GM23338 (cell line): ENCODE data around the gene CRLF3. TPM values are rescaled to one million over a fixed set of nuclear protein-coding genes. Genes with fewer than 3 reads are reported as not detected.

ENCODE experiments used
- ATAC-seq: fragments of 200-7000 bp; cut with Tn5 transposase; 3 replicates; pipeline ENCODE4 v1.9.1; 2020
- DNase-seq: peaks from one replicate; pipeline ENCODE4 v3.0.0-alpha.2; 2015; ENCODE audit warnings: low spot score
- H2AFZ ChIP-seq: fragments of 200-600 bp; sonication (generic); 2 replicates; pipeline ENCODE4 v1.8.0; 2016; ENCODE audit warnings: antibody characterized with exemption, mild to moderate bottlenecking, moderate library complexity
- H3F3A ChIP-seq: fragments of 200-600 bp; sonication (generic); replicated peaks from 2 replicates; pipeline ENCODE4 v1.8.0; 2017; ENCODE audit warnings: antibody characterized with exemption, mixed run types, low read depth
- H3K27ac ChIP-seq: fragments of 200-600 bp; sonication (generic); 2 replicates; pipeline ENCODE4 v1.6.1; 2016; ENCODE audit warnings: low read depth
- H3K27me3 ChIP-seq: fragments of 200-600 bp; sonication (generic); 2 replicates; pipeline ENCODE4 v1.8.0; 2016; ENCODE audit warnings: mild to moderate bottlenecking, mixed run types, moderate library complexity; ENCODE audit not compliant: insufficient read depth
- H3K36me3 ChIP-seq: fragments of 200-600 bp; sonication (generic); 2 replicates; pipeline ENCODE4 v1.8.0; 2016; ENCODE audit warnings: mild to moderate bottlenecking; ENCODE audit not compliant: insufficient read depth
- H3K4me1 ChIP-seq: fragments of 200-600 bp; sonication (generic); 2 replicates; pipeline ENCODE4 v1.8.0; 2016; ENCODE audit warnings: mild to moderate bottlenecking, moderate library complexity; ENCODE audit not compliant: insufficient read depth
- H3K4me2 ChIP-seq: fragments of 200-600 bp; sonication (generic); 2 replicates; pipeline ENCODE4 v1.7.1; 2017; ENCODE audit warnings: mixed run types
- H3K4me3 ChIP-seq: fragments of 200-600 bp; sonication (generic); 2 replicates; pipeline ENCODE4 v1.6.1; 2016; ENCODE audit warnings: mixed run types
- H3K79me2 ChIP-seq: fragments of 200-600 bp; sonication (generic); replicated peaks from 2 replicates; pipeline ENCODE4 v1.8.0; 2017; ENCODE audit warnings: mild to moderate bottlenecking; ENCODE audit not compliant: insufficient read depth
- H3K9me2 ChIP-seq: fragments of 200-600 bp; sonication (generic); 2 replicates; pipeline ENCODE4 v1.8.0; 2017; ENCODE audit not compliant: insufficient read depth
- H4K20me1 ChIP-seq: fragments of 200-600 bp; sonication (generic); replicated peaks from 2 replicates; pipeline ENCODE4 v1.8.0; 2017; ENCODE audit warnings: mild to moderate bottlenecking; ENCODE audit not compliant: insufficient read depth
- H3K27ac Mint-ChIP-seq: 2 replicates; pipeline ENCODE4 v1.8.0; 2020; ENCODE audit warnings: inconsistent platforms, mild to moderate bottlenecking, moderate library complexity, mixed read lengths
- H3K27me3 Mint-ChIP-seq: 3 replicates; pipeline ENCODE4 v1.8.0; 2022; ENCODE audit warnings: low read depth, mild to moderate bottlenecking, moderate library complexity, mixed read lengths, inconsistent platforms; ENCODE audit not compliant: insufficient read depth, poor library complexity
- H3K36me3 Mint-ChIP-seq: 3 replicates; pipeline ENCODE4 v1.8.0; 2021; ENCODE audit warnings: low read depth, mild to moderate bottlenecking, inconsistent platforms, moderate library complexity, mixed read lengths
- H3K4me1 Mint-ChIP-seq: 3 replicates; pipeline ENCODE4 v1.8.0; 2020; ENCODE audit warnings: mild to moderate bottlenecking, inconsistent platforms, mixed read lengths
- H3K4me3 Mint-ChIP-seq: 3 replicates; pipeline ENCODE4 v1.8.0; 2021; ENCODE audit warnings: moderate library complexity, mild to moderate bottlenecking, inconsistent platforms, mixed read lengths
- H3K9me3 Mint-ChIP-seq: 3 replicates; pipeline ENCODE4 v1.8.0; 2020; ENCODE audit warnings: moderate library complexity, mild to moderate bottlenecking, inconsistent platforms, mixed read lengths
- CREB1 ChIP-seq: fragments of 250-450 bp; sonication (Bioruptor Pico); IDR thresholded peaks from 2 replicates; pipeline ENCODE4 v1.5.0; 2020; ENCODE audit warnings: low read depth, mild to moderate bottlenecking, moderate library complexity
- EZH2 ChIP-seq: fragments of 200-600 bp; sonication (generic); IDR thresholded peaks from one replicate; pipeline ENCODE4 v1.8.0; 2017; ENCODE audit warnings: antibody characterized with exemption, mild to moderate bottlenecking, low read depth; ENCODE audit not compliant: unreplicated experiment
- EZH2phosphoT487 ChIP-seq: fragments of 200-600 bp; sonication (generic); IDR thresholded peaks from one replicate; pipeline ENCODE4 v1.8.1; 2018; ENCODE audit warnings: antibody characterized with exemption; ENCODE audit not compliant: unreplicated experiment
- JUNB ChIP-seq: IDR thresholded peaks from one replicate; pipeline ENCODE4 v1.6.1; 2016; ENCODE audit warnings: antibody characterized with exemption; ENCODE audit not compliant: unreplicated experiment
- NANOG ChIP-seq: IDR thresholded peaks from 2 replicates; pipeline ENCODE4 v1.6.1; 2016; ENCODE audit warnings: antibody characterized with exemption, borderline replicate concordance
- POLR2AphosphoS5 ChIP-seq: IDR thresholded peaks from 2 replicates; pipeline ENCODE4 v1.6.1; 2016; ENCODE audit warnings: antibody characterized with exemption, low read depth
- STAT1 ChIP-seq: IDR thresholded peaks from one replicate; pipeline ENCODE4 v1.6.1; 2016; ENCODE audit warnings: antibody characterized with exemption; ENCODE audit not compliant: unreplicated experiment
- ZNF114 ChIP-seq: fragments of 250-450 bp; sonication (Bioruptor Pico); IDR thresholded peaks from 2 replicates; pipeline ENCODE4 v1.5.0; 2020; ENCODE audit warnings: mild to moderate bottlenecking, moderate library complexity
- ZNF331 ChIP-seq: fragments of 250-450 bp; sonication (Bioruptor Pico); IDR thresholded peaks from 2 replicates; pipeline ENCODE4 v1.5.0; 2020; ENCODE audit warnings: low read depth, mild to moderate bottlenecking, moderate library complexity
- polyA plus RNA-seq: library from polyadenylated mRNA; unstranded; fragments of >200 nt; fragmentation: Nextera tagmentation; extraction: Ambion mirVana; gene quantifications from 2 replicates; pipeline ENCODE4 v1.2.1, GENCODE V29; 2016
- total RNA-seq: library from RNA; depleted of rRNA; stranded (reverse); fragments of >200 nt; shearing (Covaris generic); gene quantifications from 2 replicates; pipeline ENCODE4 v1.2.3, GENCODE V29; 2014
- TF ChIP-seq, protein P1 (sequence below): IDR thresholded peaks from one replicate; pipeline ENCODE4 v1.6.1; 2018; ENCODE audit warnings: antibody characterized with exemption; ENCODE audit not compliant: unreplicated experiment
- TF ChIP-seq, protein P2 (sequence below), 2 experiments: fragments of 200-600 bp in 1 of 2; sonication (generic) in 1 of 2; conservative IDR thresholded peaks; 2 replicates each; pipeline versions ENCODE4 v1.5.1 to v1.6.1; 2016 to 2017; ENCODE audit warnings: antibody characterized with exemption in 2 of 2, low read depth in 2 of 2, mild to moderate bottlenecking in 2 of 2, moderate library complexity in 1 of 2
- TF ChIP-seq, protein P3 (sequence below): IDR thresholded peaks from 2 replicates; pipeline ENCODE4 v1.6.1; 2016; ENCODE audit warnings: antibody characterized with exemption
- TF ChIP-seq, protein P4 (sequence below): fragments of 250-450 bp; sonication (Bioruptor Pico); IDR thresholded peaks from 2 replicates; pipeline ENCODE4 v1.5.0; 2020; ENCODE audit warnings: mild to moderate bottlenecking, moderate library complexity

CRLF3 gene
- total and polyA plus RNA-seq, 2 experiments from 2014 or later: 24.2 to 28.6 TPM

DNA sequence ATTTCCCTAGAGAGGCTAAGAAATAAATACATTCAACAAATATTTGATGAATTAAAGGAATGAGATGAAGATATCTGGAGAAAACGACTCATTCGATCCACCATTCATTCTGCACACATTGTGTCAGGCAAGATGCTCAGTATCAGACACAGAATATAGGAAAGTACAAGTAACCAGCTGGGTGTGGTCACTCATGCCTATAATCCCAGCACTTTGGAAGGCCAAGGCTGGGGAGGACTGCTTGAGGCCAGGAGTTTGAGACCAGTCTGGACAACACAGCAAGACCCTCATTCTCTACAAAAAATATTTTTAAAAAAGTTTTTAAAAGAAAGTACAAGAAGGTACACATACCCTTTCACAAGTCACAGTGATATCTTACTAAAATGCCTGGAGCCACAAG, 42.3 kb downstream of the CRLF3 start:
- Histone ChIP-seq H3K9me2 (no peaks in the 10 kb centered on the region), H2AFZ (no peak overlapping the region), H3K27ac (no peak overlapping the region), H3K27me3 (no peaks in the 10 kb centered on the region), H3F3A (peaks cover 19% of the 10 kb centered on the region; the same call in 1 of the 2 replicates), H3K36me3 (peaks cover 13% of the 10 kb centered on the region), H3K79me2 (no peaks in the 10 kb centered on the region), H3K4me2 (no peak overlapping the region), H3K4me1 (no peaks in the 10 kb centered on the region), H3K4me3 (no peak overlapping the region), H4K20me1 (peaks cover 4% of the 10 kb centered on the region; the same call in 1 of the 2 replicates)
- Mint-ChIP-seq H3K27me3 (peaks cover 18% of the 10 kb centered on the region), H3K4me1 (no peaks in the 10 kb centered on the region), H3K27ac (no peak overlapping the region), H3K9me3 (no peaks in the 10 kb centered on the region), H3K36me3 (peaks cover 63% of the 10 kb centered on the region), H3K4me3 (no peak overlapping the region)
- DNase-seq (no peak), ATAC-seq (no peak)
- no peak for TF ChIP-seq EZH2
- TF ChIP-seq EZH2phosphoT487: no peak
- TF ChIP-seq ZNF331 (CRISPR knock-in tag): no peak
- TF ChIP-seq ZNF114: no peak
- no peak for TF ChIP-seq NANOG
- no peak for TF ChIP-seq JUNB
- TF ChIP-seq, protein P1, sequence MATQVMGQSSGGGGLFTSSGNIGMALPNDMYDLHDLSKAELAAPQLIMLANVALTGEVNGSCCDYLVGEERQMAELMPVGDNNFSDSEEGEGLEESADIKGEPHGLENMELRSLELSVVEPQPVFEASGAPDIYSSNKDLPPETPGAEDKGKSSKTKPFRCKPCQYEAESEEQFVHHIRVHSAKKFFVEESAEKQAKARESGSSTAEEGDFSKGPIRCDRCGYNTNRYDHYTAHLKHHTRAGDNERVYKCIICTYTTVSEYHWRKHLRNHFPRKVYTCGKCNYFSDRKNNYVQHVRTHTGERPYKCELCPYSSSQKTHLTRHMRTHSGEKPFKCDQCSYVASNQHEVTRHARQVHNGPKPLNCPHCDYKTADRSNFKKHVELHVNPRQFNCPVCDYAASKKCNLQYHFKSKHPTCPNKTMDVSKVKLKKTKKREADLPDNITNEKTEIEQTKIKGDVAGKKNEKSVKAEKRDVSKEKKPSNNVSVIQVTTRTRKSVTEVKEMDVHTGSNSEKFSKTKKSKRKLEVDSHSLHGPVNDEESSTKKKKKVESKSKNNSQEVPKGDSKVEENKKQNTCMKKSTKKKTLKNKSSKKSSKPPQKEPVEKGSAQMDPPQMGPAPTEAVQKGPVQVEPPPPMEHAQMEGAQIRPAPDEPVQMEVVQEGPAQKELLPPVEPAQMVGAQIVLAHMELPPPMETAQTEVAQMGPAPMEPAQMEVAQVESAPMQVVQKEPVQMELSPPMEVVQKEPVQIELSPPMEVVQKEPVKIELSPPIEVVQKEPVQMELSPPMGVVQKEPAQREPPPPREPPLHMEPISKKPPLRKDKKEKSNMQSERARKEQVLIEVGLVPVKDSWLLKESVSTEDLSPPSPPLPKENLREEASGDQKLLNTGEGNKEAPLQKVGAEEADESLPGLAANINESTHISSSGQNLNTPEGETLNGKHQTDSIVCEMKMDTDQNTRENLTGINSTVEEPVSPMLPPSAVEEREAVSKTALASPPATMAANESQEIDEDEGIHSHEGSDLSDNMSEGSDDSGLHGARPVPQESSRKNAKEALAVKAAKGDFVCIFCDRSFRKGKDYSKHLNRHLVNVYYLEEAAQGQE: no peak
- TF ChIP-seq CREB1: no peak
- TF ChIP-seq, protein P2, sequence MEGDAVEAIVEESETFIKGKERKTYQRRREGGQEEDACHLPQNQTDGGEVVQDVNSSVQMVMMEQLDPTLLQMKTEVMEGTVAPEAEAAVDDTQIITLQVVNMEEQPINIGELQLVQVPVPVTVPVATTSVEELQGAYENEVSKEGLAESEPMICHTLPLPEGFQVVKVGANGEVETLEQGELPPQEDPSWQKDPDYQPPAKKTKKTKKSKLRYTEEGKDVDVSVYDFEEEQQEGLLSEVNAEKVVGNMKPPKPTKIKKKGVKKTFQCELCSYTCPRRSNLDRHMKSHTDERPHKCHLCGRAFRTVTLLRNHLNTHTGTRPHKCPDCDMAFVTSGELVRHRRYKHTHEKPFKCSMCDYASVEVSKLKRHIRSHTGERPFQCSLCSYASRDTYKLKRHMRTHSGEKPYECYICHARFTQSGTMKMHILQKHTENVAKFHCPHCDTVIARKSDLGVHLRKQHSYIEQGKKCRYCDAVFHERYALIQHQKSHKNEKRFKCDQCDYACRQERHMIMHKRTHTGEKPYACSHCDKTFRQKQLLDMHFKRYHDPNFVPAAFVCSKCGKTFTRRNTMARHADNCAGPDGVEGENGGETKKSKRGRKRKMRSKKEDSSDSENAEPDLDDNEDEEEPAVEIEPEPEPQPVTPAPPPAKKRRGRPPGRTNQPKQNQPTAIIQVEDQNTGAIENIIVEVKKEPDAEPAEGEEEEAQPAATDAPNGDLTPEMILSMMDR (conservative IDR thresholded peaks at IDR 0.05; ENCODE audit: low read depth in 2 of 2): no peak
- TF ChIP-seq, protein P3, sequence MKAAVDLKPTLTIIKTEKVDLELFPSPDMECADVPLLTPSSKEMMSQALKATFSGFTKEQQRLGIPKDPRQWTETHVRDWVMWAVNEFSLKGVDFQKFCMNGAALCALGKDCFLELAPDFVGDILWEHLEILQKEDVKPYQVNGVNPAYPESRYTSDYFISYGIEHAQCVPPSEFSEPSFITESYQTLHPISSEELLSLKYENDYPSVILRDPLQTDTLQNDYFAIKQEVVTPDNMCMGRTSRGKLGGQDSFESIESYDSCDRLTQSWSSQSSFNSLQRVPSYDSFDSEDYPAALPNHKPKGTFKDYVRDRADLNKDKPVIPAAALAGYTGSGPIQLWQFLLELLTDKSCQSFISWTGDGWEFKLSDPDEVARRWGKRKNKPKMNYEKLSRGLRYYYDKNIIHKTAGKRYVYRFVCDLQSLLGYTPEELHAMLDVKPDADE: no peak
- TF ChIP-seq POLR2AphosphoS5: no peak
- no peak for TF ChIP-seq STAT1
- TF ChIP-seq, protein P4, sequence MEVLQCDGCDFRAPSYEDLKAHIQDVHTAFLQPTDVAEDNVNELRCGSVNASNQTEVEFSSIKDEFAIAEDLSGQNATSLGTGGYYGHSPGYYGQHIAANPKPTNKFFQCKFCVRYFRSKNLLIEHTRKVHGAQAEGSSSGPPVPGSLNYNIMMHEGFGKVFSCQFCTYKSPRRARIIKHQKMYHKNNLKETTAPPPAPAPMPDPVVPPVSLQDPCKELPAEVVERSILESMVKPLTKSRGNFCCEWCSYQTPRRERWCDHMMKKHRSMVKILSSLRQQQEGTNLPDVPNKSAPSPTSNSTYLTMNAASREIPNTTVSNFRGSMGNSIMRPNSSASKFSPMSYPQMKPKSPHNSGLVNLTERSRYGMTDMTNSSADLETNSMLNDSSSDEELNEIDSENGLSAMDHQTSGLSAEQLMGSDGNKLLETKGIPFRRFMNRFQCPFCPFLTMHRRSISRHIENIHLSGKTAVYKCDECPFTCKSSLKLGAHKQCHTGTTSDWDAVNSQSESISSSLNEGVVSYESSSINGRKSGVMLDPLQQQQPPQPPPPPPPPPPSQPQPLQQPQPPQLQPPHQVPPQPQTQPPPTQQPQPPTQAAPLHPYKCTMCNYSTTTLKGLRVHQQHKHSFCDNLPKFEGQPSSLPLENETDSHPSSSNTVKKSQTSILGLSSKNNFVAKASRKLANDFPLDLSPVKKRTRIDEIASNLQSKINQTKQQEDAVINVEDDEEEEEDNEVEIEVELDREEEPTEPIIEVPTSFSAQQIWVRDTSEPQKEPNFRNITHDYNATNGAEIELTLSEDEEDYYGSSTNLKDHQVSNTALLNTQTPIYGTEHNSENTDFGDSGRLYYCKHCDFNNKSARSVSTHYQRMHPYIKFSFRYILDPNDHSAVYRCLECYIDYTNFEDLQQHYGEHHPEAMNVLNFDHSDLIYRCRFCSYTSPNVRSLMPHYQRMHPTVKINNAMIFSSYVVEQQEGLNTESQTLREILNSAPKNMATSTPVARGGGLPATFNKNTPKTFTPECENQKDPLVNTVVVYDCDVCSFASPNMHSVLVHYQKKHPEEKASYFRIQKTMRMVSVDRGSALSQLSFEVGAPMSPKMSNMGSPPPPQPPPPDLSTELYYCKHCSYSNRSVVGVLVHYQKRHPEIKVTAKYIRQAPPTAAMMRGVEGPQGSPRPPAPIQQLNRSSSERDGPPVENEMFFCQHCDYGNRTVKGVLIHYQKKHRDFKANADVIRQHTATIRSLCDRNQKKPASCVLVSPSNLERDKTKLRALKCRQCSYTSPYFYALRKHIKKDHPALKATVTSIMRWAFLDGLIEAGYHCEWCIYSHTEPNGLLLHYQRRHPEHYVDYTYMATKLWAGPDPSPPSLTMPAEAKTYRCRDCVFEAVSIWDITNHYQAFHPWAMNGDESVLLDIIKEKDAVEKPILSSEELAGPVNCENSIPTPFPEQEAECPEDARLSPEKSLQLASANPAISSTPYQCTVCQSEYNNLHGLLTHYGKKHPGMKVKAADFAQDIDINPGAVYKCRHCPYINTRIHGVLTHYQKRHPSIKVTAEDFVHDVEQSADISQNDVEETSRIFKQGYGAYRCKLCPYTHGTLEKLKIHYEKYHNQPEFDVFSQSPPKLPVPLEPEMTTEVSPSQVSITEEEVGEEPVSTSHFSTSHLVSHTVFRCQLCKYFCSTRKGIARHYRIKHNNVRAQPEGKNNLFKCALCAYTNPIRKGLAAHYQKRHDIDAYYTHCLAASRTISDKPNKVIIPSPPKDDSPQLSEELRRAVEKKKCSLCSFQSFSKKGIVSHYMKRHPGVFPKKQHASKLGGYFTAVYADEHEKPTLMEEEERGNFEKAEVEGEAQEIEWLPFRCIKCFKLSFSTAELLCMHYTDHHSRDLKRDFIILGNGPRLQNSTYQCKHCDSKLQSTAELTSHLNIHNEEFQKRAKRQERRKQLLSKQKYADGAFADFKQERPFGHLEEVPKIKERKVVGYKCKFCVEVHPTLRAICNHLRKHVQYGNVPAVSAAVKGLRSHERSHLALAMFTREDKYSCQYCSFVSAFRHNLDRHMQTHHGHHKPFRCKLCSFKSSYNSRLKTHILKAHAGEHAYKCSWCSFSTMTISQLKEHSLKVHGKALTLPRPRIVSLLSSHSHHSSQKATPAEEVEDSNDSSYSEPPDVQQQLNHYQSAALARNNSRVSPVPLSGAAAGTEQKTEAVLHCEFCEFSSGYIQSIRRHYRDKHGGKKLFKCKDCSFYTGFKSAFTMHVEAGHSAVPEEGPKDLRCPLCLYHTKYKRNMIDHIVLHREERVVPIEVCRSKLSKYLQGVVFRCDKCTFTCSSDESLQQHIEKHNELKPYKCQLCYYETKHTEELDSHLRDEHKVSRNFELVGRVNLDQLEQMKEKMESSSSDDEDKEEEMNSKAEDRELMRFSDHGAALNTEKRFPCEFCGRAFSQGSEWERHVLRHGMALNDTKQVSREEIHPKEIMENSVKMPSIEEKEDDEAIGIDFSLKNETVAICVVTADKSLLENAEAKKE: no peak
